Caki2 (cell line): ENCODE measurements around the gene HIF3A. TPM values are rescaled to one million over a fixed set of nuclear protein-coding genes. Genes with fewer than 3 reads are reported as not detected.
"Not testable (repeated sequence)": the region's sequence is repeated elsewhere in the genome, so short reads cannot be mapped to it uniquely, and the experiment has no call there.

ENCODE experiments used
- DNase-seq: peaks from one replicate; pipeline ENCODE4 v3.0.0-alpha.2; 2015; ENCODE audit warnings: low read depth
- in situ Hi-C: cut with HindIII; loops from 2 replicates; pipeline ENCODE4 v1.10.0; 2016; ENCODE audit warnings: low sequenced_read_pairs, low pct_unique_long_range_greater_than_20kb, mixed read lengths
- total RNA-seq: library from RNA; depleted of rRNA; stranded (reverse); fragments of >200 nt; shearing (Covaris generic); gene quantifications from 2 replicates; pipeline ENCODE4 v1.2.3, GENCODE V29; 2014; ENCODE audit warnings: low replicate concordance; rRNA removed

The HIF3A gene
- total RNA-seq = not detected in 2 replicates

GRCh38 chr19:46296722-46297461 is at the start of gene HIF3A:
HIF3A (plus strand) TSS chr19:46297042; CDS start chr19:46297077, 35 bp downstream.
- in situ Hi-C loops = no loop called here
- no peak for DNase-seq

GRCh38 chr19:46250076-46250735 is 46.6 kb upstream of the HIF3A start:
- in situ Hi-C loops = no loop called here
- DNase-seq = peak; percentile 32

- DNase-seq = no peak
- in situ Hi-C loops = no loop called here
These were observed 45.4 kb upstream of the HIF3A start for GRCh38 chr19:46251416-46251815.

- DNase-seq = no peak
- in situ Hi-C loops = no loop called here
These were observed 42.1 kb upstream of the HIF3A start for GRCh38 chr19:46254776-46255175.

GRCh38 chr19:46256855-46257254 is 40.0 kb upstream of the HIF3A start:
- no peak for DNase-seq
- in situ Hi-C loops = no loop called here

GRCh38 chr19:46261501-46261900 is 35.3 kb upstream of the HIF3A start:
- DNase-seq, in situ Hi-C loops: not testable (repeated sequence)

GRCh38 chr19:46262684-46263296 is 34.1 kb upstream of the HIF3A start:
- DNase-seq = peak; percentile 96
- in situ Hi-C loops = not testable (repeated sequence)

- in situ Hi-C loops, DNase-seq: not testable (repeated sequence)
These were observed 32.0 kb upstream of the HIF3A start for GRCh38 chr19:46264801-46265200.

- in situ Hi-C loops = no loop called here
These were observed 31.5 kb upstream of the HIF3A start for GRCh38 chr19:46265217-46265828.

GRCh38 chr19:46269101-46269500 is 27.7 kb upstream of the HIF3A start:
- in situ Hi-C loops = no loop called here
- DNase-seq = no peak

More at GRCh38 chr19:46265217-46265828, 31.5 kb upstream of the HIF3A start:
- DNase-seq = peak; percentile 78

- DNase-seq = peak; percentile 33
- in situ Hi-C loops = no loop called here
These were observed 26.2 kb upstream of the HIF3A start for GRCh38 chr19:46270521-46271256.

GRCh38 chr19:46271481-46272197 is 25.2 kb upstream of the HIF3A start:
- DNase-seq = peak; percentile 100
- in situ Hi-C loops = no loop called here

- DNase-seq, in situ Hi-C loops: not testable (repeated sequence)
These were observed 22.9 kb upstream of the HIF3A start for GRCh38 chr19:46273931-46274330.

- in situ Hi-C loops = no loop called here
- no peak for DNase-seq
These were observed 17.7 kb upstream of the HIF3A start for GRCh38 chr19:46279177-46279576.

- in situ Hi-C loops = no loop called here
- no peak for DNase-seq
These were observed 13.1 kb upstream of the HIF3A start for GRCh38 chr19:46283771-46284170.

- in situ Hi-C loops = no loop called here
- no peak for DNase-seq
These were observed 12.2 kb upstream of the HIF3A start for GRCh38 chr19:46284635-46285034.

- in situ Hi-C loops = no loop called here
- no peak for DNase-seq
These were observed 9.3 kb upstream of the HIF3A start for GRCh38 chr19:46287585-46287984.
